Astrocyte of the cerebellum (primary cell): ENCODE data around the gene OR52K1.

Experiments
- DNase-seq: peaks from one replicate; pipeline ENCODE4 v3.0.0-alpha.2; 2011; ENCODE audit warnings: low read depth
- H3K4me3 ChIP-seq: 2 replicates; pipeline ENCODE4 v1.5.1; 2011; ENCODE audit warnings: mild to moderate bottlenecking, low read depth, low read length, moderate library complexity
- in situ Hi-C: cut with HindIII; loops from 2 replicates; pipeline ENCODE4 v1.10.0; 2017; ENCODE audit warnings: low sequenced_read_pairs
- TF ChIP-seq, protein P1 (sequence below): IDR thresholded peaks from 2 replicates; pipeline ENCODE4 v1.5.1; 2012; ENCODE audit warnings: low read length, low read depth, moderate library complexity, mild to moderate bottlenecking; ENCODE audit errors: missing control alignments

OR52K1 gene

DNA sequence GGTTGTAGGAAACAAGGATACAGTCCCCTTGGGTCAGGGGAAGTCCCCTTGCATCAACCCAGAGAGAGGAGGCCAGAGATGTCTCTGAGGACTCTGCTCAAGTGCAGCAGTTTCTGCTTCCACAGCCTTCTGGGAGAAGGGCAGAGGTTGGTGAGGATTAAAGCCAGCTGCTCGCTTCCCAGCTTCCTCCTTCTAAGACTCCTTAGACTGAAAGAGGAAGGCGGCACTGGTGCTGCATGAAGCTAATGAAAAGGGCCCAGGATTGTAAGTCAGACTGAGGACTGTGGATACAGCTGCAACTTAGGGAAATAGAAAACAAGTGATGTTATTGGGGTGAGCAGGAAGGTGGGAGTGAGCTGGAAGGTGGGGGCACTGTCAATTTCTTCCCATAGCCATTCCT is at the start of gene OR52K1:
Gene OR52K1, plus strand, starts transcription at position 202 of the 400 bp plus-strand sequence. CDS start 6,255 bp downstream, outside the sequence.
- DNase-seq, result no peak
- in situ Hi-C loops, result no loop called here
- TF ChIP-seq, protein P1, sequence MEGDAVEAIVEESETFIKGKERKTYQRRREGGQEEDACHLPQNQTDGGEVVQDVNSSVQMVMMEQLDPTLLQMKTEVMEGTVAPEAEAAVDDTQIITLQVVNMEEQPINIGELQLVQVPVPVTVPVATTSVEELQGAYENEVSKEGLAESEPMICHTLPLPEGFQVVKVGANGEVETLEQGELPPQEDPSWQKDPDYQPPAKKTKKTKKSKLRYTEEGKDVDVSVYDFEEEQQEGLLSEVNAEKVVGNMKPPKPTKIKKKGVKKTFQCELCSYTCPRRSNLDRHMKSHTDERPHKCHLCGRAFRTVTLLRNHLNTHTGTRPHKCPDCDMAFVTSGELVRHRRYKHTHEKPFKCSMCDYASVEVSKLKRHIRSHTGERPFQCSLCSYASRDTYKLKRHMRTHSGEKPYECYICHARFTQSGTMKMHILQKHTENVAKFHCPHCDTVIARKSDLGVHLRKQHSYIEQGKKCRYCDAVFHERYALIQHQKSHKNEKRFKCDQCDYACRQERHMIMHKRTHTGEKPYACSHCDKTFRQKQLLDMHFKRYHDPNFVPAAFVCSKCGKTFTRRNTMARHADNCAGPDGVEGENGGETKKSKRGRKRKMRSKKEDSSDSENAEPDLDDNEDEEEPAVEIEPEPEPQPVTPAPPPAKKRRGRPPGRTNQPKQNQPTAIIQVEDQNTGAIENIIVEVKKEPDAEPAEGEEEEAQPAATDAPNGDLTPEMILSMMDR, result no peak
- no peak within 1 kb of the TSS for H3K4me3 ChIP-seq

DNA sequence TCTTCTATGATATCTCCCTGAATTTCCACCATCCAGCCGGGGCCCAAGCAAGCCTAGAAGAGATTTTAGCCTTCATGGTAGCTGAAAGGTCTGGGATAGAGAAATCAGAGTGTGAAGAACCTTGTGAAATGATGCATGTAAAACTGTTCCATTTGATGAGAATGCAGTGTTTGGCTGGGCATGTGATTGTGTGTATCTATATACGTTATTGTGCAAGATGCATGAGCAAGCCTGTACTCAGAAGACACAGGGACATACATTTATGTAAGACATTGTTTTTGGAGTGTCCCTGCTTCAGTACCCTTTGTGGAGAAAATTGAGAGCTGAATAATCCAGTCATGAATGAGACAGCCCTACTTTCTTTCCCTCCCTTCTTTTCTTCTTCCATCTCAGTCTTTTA is 48.6 kb upstream of the OR52K1 start:
- TF ChIP-seq, protein P1, result no peak
- in situ Hi-C loops, result no loop called here
- DNase-seq, result no peak
- no peak overlapping the region for H3K4me3 ChIP-seq

DNA sequence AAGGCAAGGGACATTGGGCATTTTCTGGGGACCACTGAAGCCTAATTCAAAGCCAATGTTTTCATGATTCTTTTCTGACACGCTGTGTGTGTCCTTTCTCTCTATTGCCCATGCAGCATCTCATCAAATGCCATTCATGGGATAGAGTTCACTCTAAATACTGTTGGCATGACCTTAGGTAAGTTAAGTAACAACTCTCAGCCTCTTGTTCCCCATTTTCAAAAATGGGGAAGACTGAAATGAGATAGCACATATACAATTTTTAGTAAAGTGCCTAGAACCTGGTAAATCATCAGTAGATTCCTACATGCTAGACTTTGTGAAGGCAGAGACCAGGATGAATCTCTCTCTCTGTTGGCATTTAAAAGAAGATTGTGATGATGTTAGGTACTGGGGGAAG is 46.0 kb upstream of the OR52K1 start:
- no peak overlapping the region for H3K4me3 ChIP-seq
- TF ChIP-seq, protein P1, result no peak
- in situ Hi-C loops, result no loop called here
- DNase-seq, result no peak

DNA sequence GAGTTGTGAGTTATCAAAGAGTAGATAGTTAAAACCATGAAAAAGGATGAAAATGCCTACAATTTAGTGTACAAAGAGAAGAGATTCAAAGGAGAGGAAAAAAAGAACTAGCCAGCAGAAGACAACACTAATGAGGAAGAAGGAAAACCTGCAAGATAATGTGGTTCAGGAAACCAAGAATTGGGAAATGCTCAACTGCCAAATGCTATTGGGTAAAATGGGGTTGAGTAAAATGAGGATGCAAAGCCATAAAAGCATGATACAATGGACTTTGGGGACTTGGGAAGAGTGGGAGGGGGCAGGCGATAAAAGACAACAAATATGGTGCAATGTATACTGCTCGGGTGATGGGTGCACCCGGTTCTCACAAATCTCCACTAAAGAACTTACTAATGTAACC is 40.9 kb upstream of the OR52K1 start:
- no peak overlapping the region for H3K4me3 ChIP-seq
- no peak for DNase-seq
- in situ Hi-C loops, result no loop called here
- TF ChIP-seq, protein P1, result no peak

DNA sequence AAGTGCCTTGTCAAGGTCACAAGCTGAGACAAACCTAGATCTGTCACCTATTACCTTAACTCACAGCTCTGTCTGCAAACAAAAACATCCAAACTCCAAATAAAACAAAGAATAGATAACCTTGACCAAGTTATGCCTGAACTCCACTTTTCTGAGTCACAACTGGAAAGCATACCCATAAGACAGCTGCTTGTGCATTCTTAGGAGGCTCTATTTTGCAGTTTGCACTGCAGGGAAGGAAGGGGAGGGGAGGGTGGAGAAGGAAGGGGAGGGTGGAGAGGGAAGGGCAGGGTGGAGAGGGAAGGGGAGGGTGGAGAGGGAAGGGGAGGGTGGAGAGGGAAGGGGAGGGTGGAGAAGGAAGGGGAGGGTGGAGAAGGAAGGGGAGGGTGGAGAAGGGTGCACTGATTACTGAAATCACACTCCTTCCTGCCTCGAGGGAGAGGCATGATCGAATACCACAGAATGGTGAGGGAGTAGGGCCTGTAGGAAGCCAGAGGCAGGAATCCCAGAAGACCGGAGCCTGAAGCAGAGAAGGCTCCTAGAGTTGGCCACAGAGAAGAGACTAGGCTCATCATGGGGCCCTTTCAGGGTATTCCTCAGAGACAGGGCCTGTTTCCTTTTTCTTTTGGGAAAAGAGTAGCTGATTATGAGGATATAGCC is 39.1 kb upstream of the OR52K1 start:
- in situ Hi-C loops, result no loop called here
- TF ChIP-seq, protein P1, result no peak
- DNase-seq, result no peak
- H3K4me3 ChIP-seq, result no peak overlapping the region

DNA sequence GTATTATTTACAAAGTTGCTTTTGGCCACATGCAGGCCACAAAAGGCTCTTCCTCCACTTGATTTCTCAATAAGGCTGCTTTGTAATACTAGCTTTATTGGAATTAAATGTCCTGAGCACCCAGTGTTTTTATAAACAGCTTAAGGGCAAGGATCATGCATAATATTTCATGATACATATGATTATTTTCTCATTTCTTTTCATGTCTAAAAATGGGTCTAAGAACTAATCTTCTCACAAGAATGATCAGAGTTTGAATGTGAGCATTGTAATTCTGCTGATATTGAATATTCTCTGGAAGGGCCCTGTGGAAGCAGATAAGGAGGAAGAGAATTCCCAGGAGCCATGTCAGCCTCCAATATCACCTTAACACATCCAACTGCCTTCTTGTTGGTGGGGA is 33.5 kb upstream of the OR52K1 start, which contains the start of gene OR52K2:
Gene OR52K2, plus strand, starts transcription at position 301 of the 400 bp plus-strand sequence. Its CDS starts 45 bp downstream, at position 346.
- DNase-seq, result no peak
- in situ Hi-C loops, result no loop called here
- H3K4me3 ChIP-seq, result no peak within 1 kb of the TSS
- TF ChIP-seq, protein P1, result no peak
